Common myeloid progenitor, CD34-positive (primary cell): ENCODE measurements around the gene CASR.
A peak's percentile ranks its signal among the peaks of the same experiment; 100 is the strongest.

ENCODE experiments used
- CTCF ChIA-PET: fragments of 350-600 bp; sonication (Branson Sonifier 250); formaldehyde crosslinking; loops from one replicate; lab custom pipeline; 2021; ENCODE audit warnings: antibody characterized with exemption; lab: Charles Lee
- POLR2A ChIA-PET: fragments of 350-600 bp; sonication (Branson Sonifier 250); formaldehyde crosslinking; loops from one replicate; lab custom pipeline; 2021; ENCODE audit warnings: antibody characterized with exemption; lab: Charles Lee
- DNase-seq, 3 donors: peaks; one replicate each; pipeline versions ENCODE4 v3.0.0 to v3.0.0-alpha.2; 2013
- H3K27ac ChIP-seq, 2 experiments: 1 replicate in 1 of 2; 2 replicates in 1 of 2; pipeline ENCODE4 v1.7.0; 2013; ENCODE audit warnings: inconsistent platforms in 2 of 2, low read length in 2 of 2, mild to moderate bottlenecking in 2 of 2, low read depth in 1 of 2, moderate library complexity in 1 of 2; ENCODE audit not compliant: severe bottlenecking in 2 of 2, insufficient read depth in 1 of 2, poor library complexity in 1 of 2
- H3K27me3 ChIP-seq, 5 experiments: replicated peaks in 2 of 5; 1 replicate in 3 of 5; 2 replicates in 2 of 5; pipeline versions ENCODE4 v1.6.1 to v1.7.0; 2013; ENCODE audit warnings: low read length in 4 of 5, mild to moderate bottlenecking in 2 of 5, moderate library complexity in 2 of 5, inconsistent platforms in 1 of 5; ENCODE audit not compliant: insufficient read depth in 5 of 5, control insufficient read depth in 4 of 5
- H3K36me3 ChIP-seq, 4 experiments: 1 replicate in 2 of 4; 2 replicates in 2 of 4; pipeline versions ENCODE4 v1.6.1 to v1.7.0; 2013; ENCODE audit warnings: low read length in 3 of 4, control low read depth in 1 of 4, mild to moderate bottlenecking in 1 of 4; ENCODE audit not compliant: control insufficient read depth in 4 of 4, insufficient read depth in 4 of 4
- H3K4me1 ChIP-seq, 4 experiments: 1 replicate in 3 of 4; 2 replicates in 1 of 4; pipeline versions ENCODE4 v1.6.1 to v1.7.1; 2013; ENCODE audit warnings: low read length in 3 of 4, mild to moderate bottlenecking in 3 of 4, control low read depth in 1 of 4, inconsistent platforms in 1 of 4, moderate library complexity in 1 of 4; ENCODE audit not compliant: control insufficient read depth in 4 of 4, insufficient read depth in 4 of 4; ENCODE audit errors: control extremely low read depth in 1 of 4
- H3K4me3 ChIP-seq, 7 experiments: 1 replicate in 4 of 7; 2 replicates in 3 of 7; pipeline versions ENCODE4 v1.5.1 to v1.7.0; 2013; ENCODE audit warnings: mild to moderate bottlenecking in 7 of 7, low read length in 6 of 7, moderate library complexity in 6 of 7, inconsistent platforms in 2 of 7, low read depth in 2 of 7, control low read depth in 1 of 7; ENCODE audit not compliant: insufficient read depth in 4 of 7, control insufficient read depth in 1 of 7; ENCODE audit errors: extremely low read depth in 1 of 7
- H3K9me3 ChIP-seq, 5 experiments: 1 replicate in 4 of 5; 2 replicates in 1 of 5; pipeline versions ENCODE4 v1.6.1 to v1.7.1; 2013; ENCODE audit warnings: low read length in 4 of 5, mild to moderate bottlenecking in 2 of 5, inconsistent platforms in 1 of 5, low read depth in 1 of 5, moderate library complexity in 1 of 5; ENCODE audit not compliant: control insufficient read depth in 4 of 5, insufficient read depth in 2 of 5; ENCODE audit errors: control extremely low read depth in 1 of 5
- WGBS: methylation state at CpG from one replicate; pipeline ENCODE4 v1.1.5; 2013; ENCODE audit not compliant: insufficient coverage; 5-methylcytosine and 5-hydroxymethylcytosine counted together

CASR gene

DNA sequence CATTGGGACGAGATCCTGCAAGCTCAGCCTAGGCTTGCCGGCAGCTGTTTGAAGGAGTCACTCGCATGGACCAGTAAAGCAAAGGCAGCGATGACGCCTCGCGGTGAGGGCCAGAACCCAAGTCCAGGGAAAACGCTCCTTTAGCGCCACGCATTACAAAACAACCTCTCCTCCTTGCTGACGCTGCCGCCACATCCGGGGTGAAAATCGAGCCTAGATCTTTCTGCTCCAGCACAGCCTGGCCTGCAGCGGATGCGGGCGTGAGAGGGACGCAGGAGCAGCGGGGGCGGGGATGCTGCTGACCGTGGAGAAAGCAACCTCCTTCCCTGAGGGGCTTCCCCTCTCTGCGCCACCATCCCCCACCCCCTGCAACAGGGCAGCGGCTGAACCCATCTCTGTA, 46.7 kb downstream of the CASR start:
- Histone ChIP-seq H3K4me1 (peaks cover 22 to 30% (median 24%) of the 10 kb centered on the region in 4 experiments), H3K27me3 (no peaks in the 10 kb centered on the region), H3K27ac (no peak overlapping the region), H3K36me3 (no peaks in the 10 kb centered on the region), H3K9me3 (peaks cover 0 to 3% (median 0%) of the 10 kb centered on the region in 5 experiments), H3K4me3 (no peak overlapping the region)
- POLR2A ChIA-PET = no interaction called here
- 95% methylated on average over 15 of the region's 23 CpGs for WGBS
- CTCF ChIA-PET = no interaction called here
- DNase-seq = no peak

DNA sequence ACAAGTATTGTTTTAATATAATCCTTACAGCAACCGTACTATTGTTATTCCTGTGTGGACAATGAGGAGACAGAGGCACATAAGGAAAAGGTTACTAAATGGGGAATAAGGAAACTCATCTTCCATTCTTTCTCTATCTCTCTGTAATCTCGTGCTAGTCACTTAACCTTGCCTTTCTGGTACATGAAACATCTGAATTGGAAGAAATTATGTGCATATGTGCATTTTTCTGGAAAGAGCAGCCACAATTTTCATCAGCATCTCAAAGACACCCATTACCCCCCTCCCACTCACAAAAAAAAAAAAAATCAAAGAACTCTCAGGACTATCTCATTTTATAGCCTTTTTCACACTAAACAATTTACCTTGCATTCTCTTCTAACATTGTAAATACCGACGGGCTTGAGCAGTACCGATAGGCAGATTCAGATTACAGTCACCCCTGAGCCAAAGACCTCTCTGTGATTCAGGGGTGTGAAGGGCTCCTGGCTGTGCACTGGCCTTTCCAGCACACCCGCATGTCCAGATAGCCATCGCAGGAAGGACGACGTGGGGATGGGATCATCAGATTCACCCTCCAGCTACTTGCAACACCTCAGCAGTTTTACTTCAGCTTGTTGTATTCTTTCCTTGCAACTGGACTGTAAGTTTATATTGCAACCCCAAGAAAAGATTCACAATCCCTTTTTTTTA, 48.1 kb downstream of the CASR start:
- POLR2A ChIA-PET = no interaction called here
- H3K4me3 ChIP-seq = no peak overlapping the region
- CTCF ChIA-PET = interaction anchor here (1.6 kb wide), 1 partner anchor 14 kb away, joined by 3 read pairs; no protein-coding TSS in a partner anchor
- H3K27ac ChIP-seq = no peak overlapping the region
- no peaks in the 10 kb centered on the region for H3K9me3 ChIP-seq
- DNase-seq = no peak
- H3K4me1 ChIP-seq = peaks cover 22 to 33% (median 26%) of the 10 kb centered on the region in 4 experiments
- no peaks in the 10 kb centered on the region for H3K27me3 ChIP-seq
- 100% methylated on average over 4 of the region's 9 CpGs for WGBS
- H3K36me3 ChIP-seq = no peaks in the 10 kb centered on the region

DNA sequence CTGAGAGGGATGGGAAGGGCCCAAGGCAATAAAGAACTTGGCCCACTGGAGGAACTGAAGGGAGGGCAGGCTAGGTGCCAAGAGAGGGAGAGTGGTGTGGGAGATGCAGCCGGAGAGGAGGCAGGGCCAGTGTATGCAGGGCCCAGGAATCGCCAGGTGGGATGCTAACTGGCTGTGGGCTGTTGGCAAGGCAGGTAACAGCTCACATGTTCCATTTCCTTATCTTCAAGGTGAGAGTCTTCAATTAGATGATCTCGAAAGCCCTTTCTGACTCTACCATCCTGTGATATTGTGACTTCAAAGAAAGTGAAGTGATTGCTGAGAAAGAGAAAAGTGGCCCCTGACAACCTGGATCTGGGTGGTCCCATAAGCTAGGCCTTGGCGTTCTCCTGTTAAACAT, 49.0 kb downstream of the CASR start:
- ChIA-PET POLR2A (interaction anchor here (1.1 kb wide), 1 partner anchor 23 kb away, joined by 3 read pairs; no protein-coding TSS in a partner anchor), CTCF (interaction anchor here (0.6 to 1.6 kb wide), 4 partner anchors 10 to 131 kb away, joined by 3 to 5 read pairs (median 3); no protein-coding TSS in a partner anchor)
- no peak overlapping the region for H3K27ac ChIP-seq
- no peaks in the 10 kb centered on the region for H3K36me3 ChIP-seq
- no peak for DNase-seq
- H3K4me3 ChIP-seq = peak overlapping the region in 4 of 7 experiments; percentile 1 to 64 (median 51)
- no peaks in the 10 kb centered on the region for H3K9me3 ChIP-seq
- H3K27me3 ChIP-seq = no peaks in the 10 kb centered on the region
- peaks cover 22 to 33% (median 26%) of the 10 kb centered on the region in 4 experiments for H3K4me1 ChIP-seq
- 25% methylated on average over 2 of the region's 4 CpGs for WGBS

DNA sequence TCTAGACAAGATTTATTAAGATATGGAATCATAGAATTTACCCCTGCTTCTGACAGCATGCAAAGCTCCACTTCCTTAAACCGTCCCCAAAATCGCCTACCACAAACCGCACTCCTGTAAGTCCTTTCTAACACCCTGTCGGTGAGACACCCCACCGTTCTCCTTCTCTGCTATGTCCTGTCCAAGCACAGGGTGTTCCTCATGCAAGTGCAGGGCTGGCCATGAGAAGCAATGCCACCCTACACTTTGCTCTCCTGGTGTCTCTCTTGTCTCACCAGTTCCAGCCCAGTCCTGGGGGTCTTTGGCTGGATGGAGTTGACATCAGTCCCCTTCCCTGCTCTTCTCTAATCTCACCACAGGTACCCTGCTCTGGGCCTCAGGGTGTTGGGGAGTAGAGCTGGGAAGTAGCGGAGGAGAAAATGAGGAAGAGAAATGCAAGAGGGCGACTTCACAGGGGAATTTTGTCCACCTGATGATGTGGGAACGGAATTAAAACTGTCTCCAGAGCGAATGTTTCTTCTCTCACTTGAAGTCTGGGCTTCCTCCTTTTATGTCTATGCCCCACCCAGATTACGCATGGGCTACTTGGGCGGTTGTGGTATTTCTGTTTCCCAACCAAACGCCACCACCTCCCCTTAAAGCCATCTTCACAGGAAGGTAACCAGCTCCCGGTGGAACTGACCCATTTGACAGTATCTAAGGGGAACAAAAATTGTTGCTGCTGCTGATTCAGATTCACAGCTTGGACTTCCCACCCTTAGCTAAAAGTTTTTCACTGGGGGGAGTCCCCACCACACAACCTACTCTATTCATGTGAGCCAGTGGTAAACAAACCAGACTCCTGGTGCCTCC, 49.9 kb downstream of the CASR start:
- DNase-seq = peak; percentile 80 to 96 (median 94)
- H3K4me1 ChIP-seq = peaks cover 22 to 33% (median 26%) of the 10 kb centered on the region in 4 experiments
- 1% methylated on average over 11 of the region's 13 CpGs for WGBS
- peak overlapping the region in 1 of 2 experiments; percentile 31 for H3K27ac ChIP-seq
- ChIA-PET POLR2A (interaction anchor here (0.6 to 1.1 kb wide), 2 partner anchors 22 to 781 kb away, joined by 3 to 8 read pairs; no protein-coding TSS in a partner anchor), CTCF (interaction anchor here (0.8 to 1.6 kb wide), 5 partner anchors 10 to 38 kb away, joined by 3 to 5 read pairs (median 3); no protein-coding TSS in a partner anchor)
- H3K36me3 ChIP-seq = no peaks in the 10 kb centered on the region
- H3K9me3 ChIP-seq = no peaks in the 10 kb centered on the region
- H3K27me3 ChIP-seq = no peaks in the 10 kb centered on the region
- peak overlapping the region in 6 of 7 experiments; percentile 23 to 64 (median 44) for H3K4me3 ChIP-seq

DNA sequence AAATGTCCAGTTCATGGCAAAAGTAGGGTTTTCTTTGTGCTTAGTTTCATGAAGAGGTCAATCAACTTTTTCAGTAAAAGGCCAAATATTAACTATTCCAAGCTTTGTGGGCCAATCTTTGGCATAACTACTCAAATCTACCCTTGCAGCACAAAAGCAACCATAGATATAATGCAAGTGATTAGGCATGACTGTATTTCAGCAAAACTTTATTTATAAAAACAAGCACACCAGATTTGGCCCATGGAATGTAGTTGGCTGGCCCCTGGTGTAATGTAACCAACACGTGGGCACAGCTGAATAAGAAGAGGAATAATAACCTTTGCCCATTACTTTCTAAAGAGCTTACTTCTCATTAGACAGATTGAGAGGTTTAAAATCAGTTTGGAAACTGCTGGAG, 50.6 kb downstream of the CASR start:
- POLR2A ChIA-PET = no interaction called here
- CTCF ChIA-PET = interaction anchor here (0.8 to 1.4 kb wide), 2 partner anchors 25 to 39 kb away, joined by 3 read pairs; no protein-coding TSS in a partner anchor
- no CpG with 5 or more reads among the region's 1 CpG for WGBS
- peaks cover 22 to 33% (median 26%) of the 10 kb centered on the region in 4 experiments for H3K4me1 ChIP-seq
- no peaks in the 10 kb centered on the region for H3K27me3 ChIP-seq
- H3K27ac ChIP-seq = no peak overlapping the region
- no peaks in the 10 kb centered on the region for H3K36me3 ChIP-seq
- H3K4me3 ChIP-seq = peak overlapping the region in 1 of 7 experiments; percentile 45
- no peaks in the 10 kb centered on the region for H3K9me3 ChIP-seq
- DNase-seq = no peak

DNA sequence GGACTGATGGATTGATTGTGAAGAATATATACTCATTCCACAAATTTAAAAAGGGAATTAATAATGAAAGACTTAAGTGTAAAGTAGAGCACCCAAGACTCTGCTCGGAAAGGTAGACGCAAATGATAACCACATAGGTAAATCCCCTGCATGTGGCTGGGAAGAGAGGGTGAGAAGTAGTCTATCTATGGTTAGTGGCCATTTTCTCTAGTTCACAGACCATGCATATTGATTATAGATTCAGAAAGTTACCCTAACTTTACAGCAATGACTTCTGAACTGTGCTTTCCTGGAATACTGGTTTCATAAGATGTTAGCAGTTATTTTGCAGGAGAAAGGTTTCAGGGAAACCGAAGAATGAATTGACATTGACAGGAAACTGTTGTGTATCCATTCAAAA, 51.7 kb downstream of the CASR start:
- Histone ChIP-seq H3K4me3 (no peak overlapping the region), H3K9me3 (no peaks in the 10 kb centered on the region), H3K4me1 (peaks cover 22 to 33% (median 26%) of the 10 kb centered on the region in 4 experiments), H3K27me3 (no peaks in the 10 kb centered on the region), H3K36me3 (no peaks in the 10 kb centered on the region), H3K27ac (no peak overlapping the region)
- POLR2A ChIA-PET = no interaction called here
- no peak for DNase-seq
- CTCF ChIA-PET = no interaction called here
- WGBS = 89% methylated on average over 3 of the region's 3 CpGs
